BLaER1 (cell line): ENCODE data around the gene MRPL54.
A peak's percentile ranks its signal among the peaks of the same experiment; 100 is the strongest.

Experiments used
- H3K27ac ChIP-seq: shearing (Covaris generic); formaldehyde crosslinking; 2 replicates; pipeline ENCODE4 v1.8.1; 2022
- H3K27me3 ChIP-seq: shearing (Covaris generic); formaldehyde crosslinking; 2 replicates; pipeline ENCODE4 v1.8.1; 2022
- H3K36me3 ChIP-seq: shearing (Covaris generic); formaldehyde crosslinking; 2 replicates; pipeline ENCODE4 v1.8.1; 2022
- H3K4me1 ChIP-seq: shearing (Covaris generic); formaldehyde crosslinking; 2 replicates; pipeline ENCODE4 v1.8.1; 2022
- H3K4me2 ChIP-seq: shearing (Covaris generic); formaldehyde crosslinking; 2 replicates; pipeline ENCODE4 v1.8.1; 2022
- H3K4me3 ChIP-seq: shearing (Covaris generic); formaldehyde crosslinking; 2 replicates; pipeline ENCODE4 v1.8.1; 2022
- H3K9ac ChIP-seq: shearing (Covaris generic); formaldehyde crosslinking; 2 replicates; pipeline ENCODE4 v1.8.1; 2022
- H3K9me3 ChIP-seq: shearing (Covaris generic); formaldehyde crosslinking; 2 replicates; pipeline ENCODE4 v1.8.1; 2022
- H4K20me1 ChIP-seq: shearing (Covaris generic); formaldehyde crosslinking; 2 replicates; pipeline ENCODE4 v1.8.1; 2022
- Cebpa-rat ChIP-seq: shearing (Covaris generic); IDR thresholded peaks from 2 replicates; pipeline ENCODE4 v1.8.1; 2022

The MRPL54 gene

DNA sequence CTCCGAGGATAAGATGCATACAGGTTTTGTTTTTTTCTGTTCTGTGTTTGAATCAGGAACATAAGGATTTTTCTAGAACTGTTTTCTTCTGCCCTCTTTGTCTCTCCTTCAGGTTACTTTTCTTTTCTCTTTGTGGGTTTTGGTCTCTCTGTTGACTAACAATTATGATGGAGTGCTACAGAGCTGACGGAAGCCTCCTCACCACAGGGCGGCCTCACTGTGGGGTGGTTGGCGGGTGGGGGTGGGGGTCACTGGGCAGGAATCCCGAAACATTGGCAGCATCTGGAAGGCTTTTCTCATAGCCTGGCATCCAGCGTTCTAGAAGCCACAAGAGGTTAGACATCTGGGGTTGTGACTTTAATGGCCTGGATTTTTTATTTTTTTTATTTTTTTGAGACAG is 35.7 kb downstream of the MRPL54 start:
- H4K20me1 ChIP-seq, result no peaks in the 10 kb centered on the region
- H3K4me2 ChIP-seq, result peak overlapping the region; percentile 25
- H3K4me1 ChIP-seq, result peaks cover 25% of the 10 kb centered on the region
- H3K36me3 ChIP-seq, result no peaks in the 10 kb centered on the region
- H3K9me3 ChIP-seq, result peaks cover 14% of the 10 kb centered on the region
- no peak for TF ChIP-seq Cebpa-rat
- no peak overlapping the region for H3K4me3 ChIP-seq
- H3K27me3 ChIP-seq, result peaks cover 43% of the 10 kb centered on the region
- no peak overlapping the region for H3K9ac ChIP-seq
- H3K27ac ChIP-seq, result no peak overlapping the region

DNA sequence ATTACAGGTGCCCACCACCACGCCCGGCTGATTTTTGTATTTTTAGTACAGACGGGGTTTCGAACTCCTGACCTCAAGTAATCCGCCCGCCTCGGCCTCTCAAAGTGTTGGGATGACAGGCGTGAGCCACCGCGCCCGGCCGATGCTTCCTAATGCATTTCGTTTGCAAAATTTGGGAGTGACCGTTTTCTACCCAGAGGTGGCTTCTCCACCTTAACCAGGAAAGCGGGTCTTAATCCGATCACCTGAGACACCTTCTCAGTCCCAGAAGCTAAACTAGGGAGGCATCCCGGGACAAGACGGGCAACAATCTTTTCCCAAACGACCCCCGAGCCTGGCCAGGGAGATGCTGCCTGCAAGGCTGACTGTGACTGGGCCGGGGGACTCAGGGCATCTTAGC is 38.5 kb downstream of the MRPL54 start:
- TF ChIP-seq Cebpa-rat, result no peak
- peak overlapping the region; percentile 49; the same call in 1 of the 2 replicates for H3K4me3 ChIP-seq
- peak overlapping the region; percentile 83 for H3K4me2 ChIP-seq

DNA sequence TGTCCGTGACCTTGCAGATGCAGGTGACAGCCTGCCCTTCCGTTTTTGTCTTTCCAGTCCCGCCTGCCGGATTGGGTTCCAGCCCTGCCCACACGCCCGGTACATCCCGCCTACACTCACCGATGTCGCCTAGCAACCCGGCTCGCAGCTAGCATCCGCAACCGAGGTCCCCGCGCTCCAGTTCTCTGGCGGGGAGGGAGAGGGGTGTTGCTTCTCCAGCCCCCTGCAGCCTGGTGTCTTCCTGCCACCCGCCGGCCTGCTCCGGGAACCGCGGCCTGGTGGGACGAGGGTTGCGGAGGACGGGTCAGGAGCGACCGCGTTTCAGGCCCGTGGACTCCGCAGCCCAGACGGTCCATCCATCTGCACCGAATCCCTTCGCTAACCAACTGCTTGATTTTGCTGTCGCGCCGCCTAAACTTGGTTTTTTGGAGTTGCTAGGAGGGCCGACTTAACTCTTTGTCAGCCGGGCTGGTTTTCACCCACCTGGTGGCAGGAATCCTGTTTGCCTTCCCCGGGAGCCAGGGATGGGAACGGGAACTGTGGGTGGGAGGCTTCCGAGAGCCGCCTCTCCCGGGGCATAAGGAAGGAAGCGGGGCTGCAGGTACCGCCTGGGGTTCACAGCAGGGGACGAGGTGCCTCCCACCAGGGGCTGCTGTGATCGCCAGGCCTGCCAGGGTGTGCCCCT is 39.1 kb downstream of the MRPL54 start:
- Histone ChIP-seq H3K27ac (no peak overlapping the region), H3K27me3 (peaks cover 43% of the 10 kb centered on the region), H3K4me1 (peaks cover 25% of the 10 kb centered on the region), H3K4me3 (peak overlapping the region; percentile 49), H3K4me2 (peak overlapping the region; percentile 83), H3K36me3 (no peaks in the 10 kb centered on the region), H3K9ac (no peak overlapping the region), H4K20me1 (no peaks in the 10 kb centered on the region), H3K9me3 (peaks cover 8% of the 10 kb centered on the region)
- TF ChIP-seq Cebpa-rat, result no peak

More for the DNA sequence above, 38.5 kb downstream of the MRPL54 start:
- Histone ChIP-seq H3K27me3 (peaks cover 43% of the 10 kb centered on the region), H3K4me1 (peaks cover 25% of the 10 kb centered on the region), H3K36me3 (no peaks in the 10 kb centered on the region), H3K27ac (no peak overlapping the region), H4K20me1 (no peaks in the 10 kb centered on the region), H3K9ac (no peak overlapping the region), H3K9me3 (peaks cover 13% of the 10 kb centered on the region)

DNA sequence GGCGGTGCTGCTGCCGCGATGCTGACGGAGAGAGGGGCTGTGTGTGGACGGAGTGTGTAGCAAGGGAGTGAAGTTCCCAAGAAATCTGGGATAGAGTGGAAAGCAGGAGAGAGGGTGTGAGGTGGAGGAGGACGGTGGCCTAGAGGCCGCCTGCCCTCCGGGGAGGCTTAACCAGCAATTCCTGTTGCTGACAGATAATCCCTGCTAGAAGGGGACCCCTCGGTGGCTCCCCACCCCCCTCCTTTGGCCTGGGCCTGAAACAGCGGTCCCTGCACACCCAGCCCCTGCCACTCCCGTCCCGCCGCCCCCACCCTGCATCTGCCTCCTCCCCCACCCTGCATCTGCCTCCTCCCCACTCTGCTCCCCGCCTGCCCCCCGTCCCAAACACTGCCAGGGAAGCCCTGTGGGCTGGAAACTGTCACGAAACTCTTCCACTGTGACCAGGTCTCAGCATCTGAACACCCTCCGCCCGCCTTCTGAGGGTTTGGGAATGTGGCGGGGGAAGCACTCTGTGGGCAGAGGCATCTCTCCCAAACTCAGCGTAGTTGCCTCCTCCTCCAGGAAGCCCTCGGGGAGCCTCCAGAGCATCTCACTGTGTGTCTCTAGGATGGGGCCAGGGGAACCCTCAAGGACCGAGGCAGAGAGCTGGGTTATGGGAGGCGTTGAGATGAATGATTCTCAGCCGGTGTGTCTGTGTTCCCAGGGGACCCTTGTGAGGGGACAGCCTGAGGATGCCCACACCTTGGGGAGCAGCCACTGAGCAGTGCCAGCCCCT is 40.8 kb downstream of the MRPL54 start:
- Histone ChIP-seq H3K4me2 (no peak overlapping the region), H4K20me1 (no peaks in the 10 kb centered on the region), H3K27ac (no peak overlapping the region), H3K9ac (no peak overlapping the region), H3K4me1 (peaks cover 18% of the 10 kb centered on the region), H3K27me3 (peaks cover 43% of the 10 kb centered on the region), H3K4me3 (no peak overlapping the region), H3K36me3 (no peaks in the 10 kb centered on the region), H3K9me3 (no peaks in the 10 kb centered on the region)
- no peak for TF ChIP-seq Cebpa-rat

DNA sequence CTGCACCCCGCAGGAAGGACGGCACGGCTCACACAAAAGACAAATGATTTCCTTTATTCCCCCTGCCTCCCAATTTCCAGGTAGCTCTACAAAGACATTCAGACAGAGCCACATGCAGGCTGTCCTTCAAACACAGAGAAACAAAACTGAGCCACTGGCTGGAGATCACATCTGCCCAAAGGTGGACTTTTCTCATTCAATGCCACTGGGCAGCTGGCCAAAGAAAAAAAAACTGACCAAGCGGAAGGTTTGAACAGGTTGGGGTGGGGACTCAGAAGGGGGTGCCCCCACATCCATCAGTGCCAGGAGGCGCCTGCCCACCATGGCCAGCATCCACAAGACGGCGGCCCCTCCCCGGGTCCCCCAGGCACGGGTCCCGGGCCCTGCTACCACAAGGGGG is 41.5 kb downstream of the MRPL54 start:
- Histone ChIP-seq H3K27ac (no peak overlapping the region), H4K20me1 (no peaks in the 10 kb centered on the region), H3K36me3 (no peaks in the 10 kb centered on the region), H3K4me2 (no peak overlapping the region), H3K4me1 (peaks cover 19% of the 10 kb centered on the region), H3K4me3 (no peak overlapping the region), H3K9me3 (no peaks in the 10 kb centered on the region), H3K9ac (no peak overlapping the region), H3K27me3 (peaks cover 41% of the 10 kb centered on the region)
- TF ChIP-seq Cebpa-rat, result no peak

DNA sequence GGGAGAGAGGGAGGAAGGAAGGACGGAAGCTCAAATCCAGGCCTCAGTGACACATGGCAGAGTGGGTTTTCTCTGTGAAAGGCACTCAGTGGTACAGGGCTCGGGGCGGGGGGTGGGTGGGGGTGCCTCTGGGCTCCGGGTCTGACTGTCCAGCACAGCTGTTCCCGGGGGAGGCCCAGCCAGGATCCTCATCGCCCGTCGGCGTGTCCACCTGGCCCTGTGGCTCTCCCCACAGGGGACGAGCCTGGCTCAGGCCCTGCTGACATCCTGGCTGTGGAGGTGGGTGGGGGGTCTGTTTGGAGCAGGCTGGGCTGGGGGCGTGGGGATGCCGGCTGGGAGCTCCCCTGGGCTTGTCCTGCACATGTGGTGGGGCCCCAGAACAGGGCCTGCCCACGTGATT is 41.9 kb downstream of the MRPL54 start:
- H3K4me1 ChIP-seq, result peaks cover 23% of the 10 kb centered on the region
- H3K36me3 ChIP-seq, result no peaks in the 10 kb centered on the region
- no peak overlapping the region for H3K9ac ChIP-seq
- H3K9me3 ChIP-seq, result no peaks in the 10 kb centered on the region
- no peaks in the 10 kb centered on the region for H4K20me1 ChIP-seq
- H3K4me2 ChIP-seq, result no peak overlapping the region
- no peak overlapping the region for H3K27ac ChIP-seq
- H3K4me3 ChIP-seq, result no peak overlapping the region
- H3K27me3 ChIP-seq, result peaks cover 37% of the 10 kb centered on the region
- TF ChIP-seq Cebpa-rat, result no peak

DNA sequence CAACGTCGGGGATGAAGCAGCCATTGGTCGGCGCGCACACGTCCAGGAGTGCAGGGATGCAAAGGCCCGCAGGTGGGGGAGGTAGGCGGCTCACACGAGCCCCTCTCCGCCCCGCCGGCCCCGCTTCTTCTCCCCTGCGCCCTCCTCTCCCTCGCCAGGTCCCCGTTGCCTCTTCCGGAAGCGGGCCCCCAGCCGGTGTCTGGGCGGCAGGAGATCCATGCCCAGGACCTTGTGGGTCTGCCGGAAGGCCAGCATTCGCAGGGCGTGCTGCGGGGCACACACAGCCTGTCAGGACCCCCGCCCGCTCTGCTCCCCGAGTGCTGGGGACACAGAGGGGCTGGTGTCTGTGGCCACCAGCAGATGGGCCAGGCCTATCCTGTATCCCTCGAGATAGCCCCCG is 43.4 kb downstream of the MRPL54 start:
- H3K9me3 ChIP-seq, result no peaks in the 10 kb centered on the region
- H4K20me1 ChIP-seq, result no peaks in the 10 kb centered on the region
- H3K4me3 ChIP-seq, result no peak overlapping the region
- H3K9ac ChIP-seq, result no peak overlapping the region
- no peaks in the 10 kb centered on the region for H3K36me3 ChIP-seq
- no peak overlapping the region for H3K27ac ChIP-seq
- no peak for TF ChIP-seq Cebpa-rat
- peaks cover 23% of the 10 kb centered on the region for H3K27me3 ChIP-seq
- H3K4me2 ChIP-seq, result no peak overlapping the region
- H3K4me1 ChIP-seq, result peaks cover 38% of the 10 kb centered on the region

DNA sequence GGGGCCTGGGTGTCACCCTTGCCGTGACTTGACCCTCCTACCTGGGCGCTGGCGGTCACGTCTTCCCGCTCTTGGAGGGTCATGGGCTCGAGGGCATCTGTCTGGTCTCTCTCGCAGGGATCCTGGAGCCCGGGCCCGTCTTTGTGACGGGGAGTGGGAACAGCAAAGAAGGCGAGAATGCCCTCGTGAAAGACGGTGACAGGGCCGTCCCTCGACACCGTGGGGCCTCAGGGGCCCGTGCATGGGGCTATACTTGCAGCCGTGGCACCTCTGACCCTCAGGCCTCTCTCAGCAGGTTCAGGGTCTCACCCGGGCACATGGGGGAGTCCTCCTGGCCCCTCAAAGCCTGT is 44.6 kb downstream of the MRPL54 start:
- no peak for TF ChIP-seq Cebpa-rat
- no peak overlapping the region for H3K4me2 ChIP-seq
- H3K4me3 ChIP-seq, result no peak overlapping the region
- H3K4me1 ChIP-seq, result peaks cover 38% of the 10 kb centered on the region
- no peaks in the 10 kb centered on the region for H3K36me3 ChIP-seq
- peaks cover 10% of the 10 kb centered on the region for H3K27me3 ChIP-seq
- no peak overlapping the region for H3K27ac ChIP-seq
- no peak overlapping the region for H3K9ac ChIP-seq
- no peaks in the 10 kb centered on the region for H4K20me1 ChIP-seq
- H3K9me3 ChIP-seq, result no peaks in the 10 kb centered on the region

DNA sequence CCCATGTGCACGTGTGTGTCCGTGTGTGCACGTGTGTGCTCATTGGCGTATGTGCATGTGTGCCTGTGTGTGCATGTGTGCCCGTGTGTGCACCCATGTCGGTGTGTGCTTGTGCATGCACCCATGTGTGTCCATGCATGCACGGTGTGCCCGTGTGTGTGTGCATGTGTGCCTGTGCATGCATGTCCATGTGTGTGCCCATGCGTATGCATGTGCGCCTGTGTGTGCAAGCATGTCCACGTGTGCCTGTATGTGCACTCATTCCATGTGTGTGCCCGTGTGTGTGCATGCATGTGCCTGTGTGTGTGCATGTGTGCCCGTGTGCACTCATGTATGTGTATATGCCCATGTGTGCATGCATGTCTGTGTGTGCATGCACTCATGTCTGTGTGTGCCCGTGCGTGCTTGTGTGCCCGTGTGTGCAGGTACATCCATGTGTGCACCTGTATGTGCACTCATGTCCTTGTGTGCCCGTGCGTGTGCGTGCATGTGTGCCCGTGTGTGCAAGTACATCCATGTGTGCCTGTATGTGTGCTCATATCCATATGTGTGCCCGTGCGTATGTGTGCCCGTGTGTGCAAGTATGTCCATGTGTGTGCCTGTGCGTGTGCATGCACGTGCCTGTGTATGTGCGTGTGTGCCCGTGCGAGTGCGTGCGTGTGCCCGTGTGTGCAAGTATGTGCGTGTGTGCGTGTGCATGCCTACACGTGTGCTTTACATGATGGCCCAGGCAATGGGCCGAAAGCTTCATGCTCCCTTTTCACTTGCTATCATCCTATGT is 45.3 kb downstream of the MRPL54 start:
- TF ChIP-seq Cebpa-rat, result no peak
- Histone ChIP-seq H3K27ac (no peak overlapping the region), H3K9me3 (no peaks in the 10 kb centered on the region), H3K27me3 (peaks cover 4% of the 10 kb centered on the region; the same call in 1 of the 2 replicates), H3K4me3 (no peak overlapping the region), H3K4me1 (peaks cover 42% of the 10 kb centered on the region), H3K9ac (no peak overlapping the region), H3K4me2 (no peak overlapping the region), H4K20me1 (no peaks in the 10 kb centered on the region), H3K36me3 (no peaks in the 10 kb centered on the region)
